GM19035 (cell line): ENCODE data around the gene NR1H4.
"Not testable (repeated sequence)": the region's sequence is repeated elsewhere in the genome, so short reads cannot be mapped to it uniquely, and the experiment has no call there.

Experiments used
- ATAC-seq: cut with Tn5 transposase; IDR thresholded peaks from one replicate; pipeline ENCODE4 v1.9.1; 2021; ENCODE audit not compliant: unreplicated experiment

The NR1H4 gene

DNA sequence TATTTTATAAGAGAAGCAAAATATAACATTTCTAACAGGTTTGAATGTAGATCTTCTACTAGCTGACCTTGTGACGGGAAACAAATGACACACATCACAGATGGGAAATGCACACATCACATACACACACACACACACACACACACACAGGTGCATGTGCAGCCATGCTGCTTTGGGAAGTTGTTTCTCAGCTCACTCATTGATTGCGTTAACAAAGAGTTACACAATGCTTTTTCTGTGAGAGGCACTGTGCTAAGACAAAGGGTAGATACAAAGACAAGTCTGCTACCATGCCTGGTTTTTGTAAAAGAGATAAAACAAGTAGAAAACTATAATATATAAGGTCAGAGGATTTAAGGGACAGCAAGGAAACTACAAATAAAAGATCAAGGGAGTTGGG is 1.3 kb upstream of the NR1H4 start:
- ATAC-seq, result no peak

DNA sequence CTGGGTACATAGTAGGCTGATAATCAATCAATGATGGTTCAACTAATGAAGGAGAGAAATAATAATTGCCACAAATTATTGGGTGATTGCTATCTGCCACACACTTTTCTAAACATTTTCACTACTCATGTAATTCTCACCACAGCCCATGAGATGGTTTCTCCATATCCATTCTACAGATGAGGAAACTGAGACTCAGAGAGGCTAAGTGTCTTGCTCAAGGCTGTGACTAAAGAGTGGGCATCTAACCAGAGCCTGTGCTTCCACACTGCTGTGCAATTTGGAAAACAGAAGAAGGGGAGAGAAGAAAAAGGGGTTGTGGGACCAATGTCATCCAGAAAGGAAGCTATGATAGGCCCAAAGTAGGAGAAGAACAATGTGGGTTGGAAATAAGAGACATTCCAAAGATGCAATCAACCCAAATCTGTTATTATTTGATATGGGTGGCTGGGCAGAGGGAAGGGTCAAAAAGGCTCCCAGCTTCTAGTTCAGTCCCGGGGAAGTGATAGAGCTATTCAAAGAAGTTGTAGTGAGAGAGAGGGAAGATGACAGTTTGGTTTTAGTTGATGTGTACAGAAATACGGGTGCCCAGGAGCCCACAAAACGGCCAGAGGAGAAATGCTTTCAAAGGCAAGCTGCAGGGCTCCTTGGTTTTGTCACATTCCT is 483 bp upstream of the NR1H4 start:
- ATAC-seq, result no peak

DNA sequence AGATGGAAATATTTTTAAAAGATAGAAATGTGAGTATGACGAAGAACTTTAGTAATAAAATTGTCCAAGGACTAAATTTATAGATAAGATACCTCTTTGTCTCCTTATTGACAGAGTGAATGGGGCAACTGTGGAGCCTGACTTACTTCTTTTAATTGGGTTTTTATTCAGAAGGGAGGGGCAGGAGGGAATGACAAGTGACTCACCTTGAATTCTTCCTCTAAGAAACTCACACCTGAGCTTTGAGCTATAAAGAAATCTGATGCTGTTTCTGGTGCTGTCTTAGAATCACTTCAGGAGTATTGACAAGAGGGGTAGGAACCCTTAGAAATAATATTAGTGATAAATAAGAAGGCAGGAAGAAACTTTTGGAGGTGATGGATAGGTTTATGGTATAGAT is 951 bp downstream of the NR1H4 start:
- no peak for ATAC-seq

DNA sequence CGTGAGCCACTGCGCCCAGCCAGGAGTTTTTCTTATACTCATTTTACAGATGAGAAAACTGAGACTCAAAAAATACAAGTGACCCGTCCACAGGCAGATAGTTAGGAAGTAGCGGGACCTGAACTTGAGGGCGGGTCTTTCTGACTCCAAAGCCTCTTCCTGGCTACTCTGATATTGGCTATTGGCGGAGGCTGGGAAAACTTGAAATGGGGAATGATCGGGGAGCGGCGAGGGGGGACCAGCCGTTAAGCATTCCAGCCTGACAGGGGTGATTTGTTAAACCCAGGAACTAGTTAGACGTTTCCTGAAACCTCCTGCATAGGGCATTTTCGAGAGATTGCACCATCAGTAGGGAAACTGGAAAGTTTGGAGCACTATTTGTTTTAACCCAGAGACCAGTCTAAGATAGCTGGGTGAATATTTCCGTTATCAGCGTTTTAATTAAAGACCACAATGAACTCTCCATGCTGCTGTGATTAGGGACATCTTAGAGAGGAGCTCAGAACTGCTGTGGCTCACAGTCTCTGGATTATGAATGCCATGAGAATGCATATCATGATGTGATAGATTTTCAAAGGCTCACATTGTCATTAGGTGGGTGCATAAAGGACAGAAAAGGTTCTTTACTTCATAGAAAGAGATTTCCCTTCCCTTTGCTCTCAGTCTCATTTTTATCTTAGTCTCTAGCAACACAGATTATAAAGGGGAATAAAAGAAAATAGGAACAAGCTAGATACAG is 2.5 kb downstream of the NR1H4 start:
- no peak for ATAC-seq

DNA sequence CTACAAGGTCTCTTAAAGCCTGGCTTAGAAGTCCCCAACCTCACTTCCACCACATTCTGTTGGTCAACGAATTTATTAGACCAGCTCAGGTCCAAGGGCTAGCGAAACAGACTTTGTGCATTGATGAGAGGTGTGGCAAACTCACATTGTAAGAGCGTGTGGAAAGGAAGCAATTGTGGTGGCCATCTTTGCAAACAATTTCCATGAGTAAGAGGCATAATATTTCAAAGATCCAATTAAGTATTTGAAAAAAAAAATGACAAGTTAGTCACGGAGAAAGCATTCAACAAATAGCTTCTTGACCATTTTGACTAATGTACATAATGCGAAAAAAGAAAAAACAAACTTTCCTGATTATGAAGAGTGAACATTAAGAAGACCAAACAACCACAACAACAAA is 7.4 kb downstream of the NR1H4 start:
- ATAC-seq, result no peak

DNA sequence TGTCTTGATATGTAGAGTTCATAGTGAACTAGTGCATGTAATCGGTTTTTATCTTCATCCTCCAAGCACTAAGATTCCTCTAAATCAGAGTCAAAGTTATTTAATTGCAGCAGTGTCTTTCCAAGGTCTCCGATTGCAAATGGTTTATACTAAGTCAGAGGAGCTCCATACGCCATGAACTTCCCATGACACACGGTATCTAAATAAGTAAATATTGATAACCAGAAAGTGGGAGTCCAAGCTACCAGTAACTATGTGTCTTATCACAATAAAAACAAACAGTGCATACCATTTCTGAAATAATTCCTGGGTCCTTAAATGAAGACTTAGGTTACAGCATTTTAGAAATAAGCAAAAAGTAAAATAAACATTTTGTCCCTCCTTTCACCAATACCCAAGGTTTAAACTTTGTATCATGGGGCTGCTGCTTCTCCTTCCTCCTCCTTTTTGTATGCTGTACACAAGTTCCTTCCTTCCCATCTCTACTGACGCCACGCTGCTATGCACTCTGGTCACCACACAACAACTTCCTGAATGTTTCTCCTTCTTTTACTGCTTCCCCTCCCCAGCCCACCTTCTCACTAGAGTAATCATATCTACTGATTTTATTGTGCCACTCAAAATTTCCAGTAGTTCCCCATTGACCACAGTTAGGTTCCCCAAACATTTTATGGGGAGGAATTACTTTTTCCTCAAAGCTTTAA is 10.7 kb downstream of the NR1H4 start:
- ATAC-seq, result no peak

DNA sequence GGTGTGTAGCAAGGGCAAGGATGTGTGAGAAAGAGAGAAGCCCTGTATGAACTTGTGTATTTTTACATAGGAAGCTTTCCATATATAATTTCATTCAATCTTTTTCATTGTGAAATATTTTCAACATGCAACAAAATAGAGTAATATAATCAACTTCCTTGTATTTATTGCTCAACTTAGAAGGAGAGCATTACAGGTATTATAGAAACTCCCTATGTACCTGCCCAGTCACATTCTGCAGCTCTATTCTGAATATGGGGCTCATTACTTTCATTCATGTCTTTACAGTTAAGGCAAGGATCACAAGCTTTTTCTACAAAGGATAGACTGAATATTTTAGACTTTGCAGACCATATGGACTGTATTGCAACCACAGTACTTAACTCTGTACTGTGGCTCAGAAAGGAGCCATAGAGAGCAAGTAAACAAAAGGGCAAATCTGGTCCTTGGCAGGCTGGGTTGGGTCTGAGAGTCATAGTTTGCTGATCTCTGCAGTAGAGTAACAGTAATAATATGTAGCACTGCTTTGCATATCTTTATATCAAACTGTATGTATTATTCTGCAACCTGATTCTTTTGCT is 11.3 kb downstream of the NR1H4 start:
- ATAC-seq, result no peak

DNA sequence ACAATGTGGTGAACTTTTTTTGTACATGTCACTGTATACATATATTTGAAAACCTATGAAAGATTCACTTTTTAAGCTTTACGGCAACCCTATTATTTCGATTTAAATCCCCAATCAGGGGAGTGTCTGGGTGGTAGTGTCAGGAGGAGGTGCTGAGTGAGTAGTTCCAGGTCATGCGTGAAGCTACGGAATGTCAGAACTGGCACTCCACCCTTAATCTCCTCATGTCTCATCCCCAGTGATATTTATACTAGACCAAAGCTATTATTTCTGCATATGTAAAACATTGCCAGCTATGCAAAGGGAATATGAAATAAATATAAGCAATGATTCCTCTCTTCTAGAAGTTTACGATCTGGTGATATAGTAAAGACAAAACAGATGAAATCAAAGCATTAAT is 12.3 kb downstream of the NR1H4 start:
- no peak for ATAC-seq

DNA sequence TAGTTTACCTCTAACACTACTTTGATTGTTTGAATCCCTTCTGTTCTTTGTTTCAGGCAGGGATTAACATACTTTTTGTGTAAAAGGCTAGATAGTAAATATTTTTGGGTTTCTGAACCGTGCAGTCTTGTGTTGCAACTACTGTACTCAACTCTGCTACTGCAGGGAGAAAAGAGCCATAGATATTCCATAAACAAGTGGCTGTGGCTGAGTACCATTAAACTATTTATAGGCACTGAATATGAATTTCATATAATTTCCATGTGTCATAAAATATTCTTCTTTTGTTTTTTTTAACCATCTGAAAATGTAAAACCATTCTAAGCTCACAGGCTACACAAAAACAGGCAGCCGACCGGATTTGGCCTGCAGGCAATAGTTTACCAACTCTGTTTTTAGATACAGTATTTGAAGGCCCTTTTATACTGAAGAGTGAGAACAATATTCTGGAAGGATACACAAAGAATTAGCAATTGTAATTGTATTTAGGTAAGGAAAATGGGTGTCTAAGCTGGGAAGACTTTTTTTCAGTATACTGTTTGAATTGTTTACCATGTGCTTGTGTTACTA is 15.7 kb downstream of the NR1H4 start:
- ATAC-seq, result no peak

DNA sequence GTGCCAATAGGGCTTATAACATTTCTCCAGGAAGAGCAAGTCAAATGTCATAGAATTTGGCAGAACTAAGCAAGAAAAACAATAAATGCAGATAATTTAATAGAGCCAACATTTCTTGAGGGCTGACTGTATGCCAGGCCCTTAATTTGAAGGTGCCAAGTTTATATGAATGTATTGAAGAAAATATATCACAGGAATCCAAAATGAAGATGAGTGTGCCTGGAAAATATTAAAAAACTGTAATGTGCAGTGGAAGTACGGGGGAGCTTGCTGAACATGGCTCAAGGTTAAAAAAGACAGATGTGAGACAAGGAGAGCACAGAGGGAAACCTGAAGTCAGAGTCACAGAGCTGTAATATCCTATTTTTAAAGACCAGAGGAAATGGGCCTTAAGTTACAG is 16.4 kb downstream of the NR1H4 start:
- no peak for ATAC-seq

DNA sequence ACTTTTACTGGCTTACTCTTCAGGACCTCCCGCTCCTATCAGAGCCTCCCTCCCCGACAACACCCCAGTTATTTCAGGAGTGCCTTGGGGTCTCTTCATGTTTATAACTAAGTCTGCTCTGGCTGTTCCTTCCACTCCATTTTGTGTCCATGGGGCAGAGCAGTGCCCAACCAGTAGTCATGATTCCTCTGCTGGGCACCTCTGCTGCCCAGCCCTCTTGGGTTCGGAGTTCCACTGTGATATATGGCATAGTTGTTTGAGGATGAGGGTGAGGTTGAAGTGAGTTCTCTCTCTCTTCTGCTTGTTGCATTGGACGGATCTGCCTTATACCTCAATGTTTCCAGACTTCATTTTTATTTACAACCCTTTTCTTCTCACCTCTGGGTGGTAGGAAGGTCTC is 17.4 kb downstream of the NR1H4 start:
- ATAC-seq, result no peak

DNA sequence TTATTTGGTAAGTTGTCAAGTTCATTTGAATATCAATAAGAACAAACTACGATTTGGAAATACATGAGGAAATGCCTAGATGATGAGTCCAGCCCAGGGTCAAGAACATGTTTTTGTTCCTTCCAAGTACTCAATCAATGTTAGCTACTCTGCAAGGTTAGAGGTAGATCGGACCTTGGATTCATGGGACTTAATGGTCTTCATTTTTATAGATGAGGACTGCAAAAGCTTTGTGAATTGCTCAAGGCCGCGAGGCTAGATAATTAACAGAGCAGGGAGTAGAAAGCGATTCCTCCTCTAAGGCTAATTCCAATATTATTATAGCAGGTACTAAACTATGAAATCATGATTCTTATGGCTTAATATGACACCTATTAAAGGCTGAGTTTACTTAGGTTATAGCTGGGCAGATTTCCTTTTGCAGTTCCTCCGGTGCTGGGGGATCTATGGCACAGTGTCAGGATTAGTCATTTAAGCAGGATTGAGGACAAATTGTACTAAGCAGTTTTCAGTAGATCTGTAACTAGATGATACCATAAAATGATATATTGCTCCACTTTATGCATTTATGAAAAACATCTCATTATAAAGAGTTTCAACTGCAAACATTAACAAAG is 19.8 kb downstream of the NR1H4 start:
- ATAC-seq, result no peak

DNA sequence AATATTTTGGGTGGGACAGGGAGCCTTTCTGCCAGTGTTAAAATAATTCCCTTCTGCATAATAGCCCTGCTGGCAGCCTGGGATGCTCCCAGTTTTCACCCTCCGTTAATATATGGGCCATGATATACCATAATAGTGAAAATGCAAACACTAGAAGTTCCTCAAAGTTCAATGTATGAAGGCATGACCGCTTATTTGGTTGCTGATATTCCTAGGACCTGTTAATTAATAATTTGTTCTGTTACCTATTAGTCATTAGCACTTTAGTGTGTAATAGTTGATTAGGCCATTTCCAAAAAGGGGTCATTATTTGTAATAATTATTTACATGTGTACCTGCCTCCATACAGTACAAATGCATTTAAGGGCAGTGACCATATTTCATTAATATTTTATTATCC is 20.4 kb downstream of the NR1H4 start:
- ATAC-seq, result no peak

DNA sequence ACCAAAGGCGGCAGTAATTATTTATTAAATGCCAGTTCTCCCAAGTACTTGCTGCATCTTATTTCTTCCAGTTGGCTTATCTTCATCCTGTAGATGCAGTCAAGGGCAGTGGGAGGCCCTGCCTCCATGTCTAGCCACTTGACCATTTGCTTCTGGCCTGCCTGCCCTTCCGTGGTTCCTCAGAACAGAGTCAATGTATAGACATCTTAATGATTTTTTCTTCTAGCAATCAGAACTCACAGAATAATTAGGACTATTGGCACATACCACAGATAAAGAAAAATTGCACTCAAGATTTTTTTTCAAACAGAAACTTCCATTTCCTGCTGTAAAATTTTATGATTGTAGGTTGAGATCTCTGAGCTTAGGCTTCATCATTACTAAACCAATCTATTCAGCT is 20.9 kb downstream of the NR1H4 start:
- no peak for ATAC-seq

DNA sequence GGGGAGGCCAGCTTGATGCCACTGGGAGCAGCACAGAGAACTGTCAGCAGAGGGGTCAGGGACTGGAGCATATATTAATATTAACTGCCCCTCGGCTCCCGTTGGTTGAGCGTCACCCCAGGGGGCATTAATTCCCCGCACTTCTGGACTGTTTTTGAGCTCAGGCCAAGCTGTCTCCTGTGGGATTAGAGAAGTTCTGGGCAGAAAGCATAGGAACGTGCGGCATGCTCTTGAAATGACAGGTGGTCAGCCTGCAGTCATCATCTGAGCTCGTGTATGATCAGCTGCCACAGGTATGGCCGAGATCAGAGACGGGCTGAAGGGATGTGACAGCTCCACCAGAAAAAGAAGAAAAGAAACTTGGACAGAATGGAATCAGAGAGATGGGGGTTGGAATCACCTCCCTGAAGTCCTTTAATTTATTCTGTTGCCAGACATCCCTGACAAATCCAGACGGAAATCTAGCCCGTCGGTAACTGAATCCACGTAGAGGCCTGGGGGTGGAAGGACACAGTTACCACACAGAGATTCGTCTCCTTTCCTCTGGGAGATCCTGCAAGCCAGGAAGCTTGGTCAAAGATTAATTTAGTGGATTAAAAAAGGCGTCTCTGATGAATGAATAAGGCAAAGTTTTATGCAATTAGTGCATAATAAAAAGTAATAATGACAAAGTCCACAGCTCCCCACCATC is 23.6 kb downstream of the NR1H4 start:
- ATAC-seq, result no peak

DNA sequence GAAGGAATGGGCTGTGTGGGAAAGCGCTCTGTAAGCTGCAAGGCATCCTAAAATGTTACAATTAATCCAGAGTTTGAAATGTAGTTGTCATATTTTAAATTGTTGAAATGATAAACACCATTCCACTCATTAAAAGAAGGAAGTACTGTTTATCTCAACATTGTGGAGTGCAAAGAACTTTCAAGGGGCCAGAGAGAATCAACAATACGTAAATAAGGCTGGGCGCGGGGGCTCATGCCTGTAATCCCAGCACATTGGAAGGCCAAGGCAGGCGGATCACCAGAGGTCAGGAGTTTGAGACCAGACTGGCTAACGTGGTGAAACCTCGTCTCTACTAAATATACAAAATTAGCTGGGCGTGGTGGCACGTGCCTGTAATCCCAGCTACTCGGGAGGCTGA is 24.5 kb downstream of the NR1H4 start:
- no peak for ATAC-seq

DNA sequence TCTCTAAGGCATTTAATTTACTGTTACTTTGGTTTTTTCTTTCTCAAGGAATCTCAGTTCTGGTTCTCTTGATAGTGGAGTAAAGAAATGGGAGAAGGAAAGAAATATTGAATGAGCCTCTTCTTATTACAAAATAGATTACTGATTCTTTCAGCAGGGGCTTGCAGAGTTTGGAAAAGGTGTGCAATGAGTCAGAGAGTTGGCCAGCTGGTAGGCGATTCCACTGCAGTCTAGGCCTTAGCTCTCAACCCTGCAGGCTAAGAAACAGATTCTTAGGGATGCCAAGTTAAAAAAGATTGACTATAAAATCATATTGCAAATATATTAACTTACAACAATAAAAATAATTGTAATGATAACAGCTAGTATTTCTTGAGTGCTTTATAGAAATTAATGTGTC is 25.8 kb downstream of the NR1H4 start:
- no peak for ATAC-seq

DNA sequence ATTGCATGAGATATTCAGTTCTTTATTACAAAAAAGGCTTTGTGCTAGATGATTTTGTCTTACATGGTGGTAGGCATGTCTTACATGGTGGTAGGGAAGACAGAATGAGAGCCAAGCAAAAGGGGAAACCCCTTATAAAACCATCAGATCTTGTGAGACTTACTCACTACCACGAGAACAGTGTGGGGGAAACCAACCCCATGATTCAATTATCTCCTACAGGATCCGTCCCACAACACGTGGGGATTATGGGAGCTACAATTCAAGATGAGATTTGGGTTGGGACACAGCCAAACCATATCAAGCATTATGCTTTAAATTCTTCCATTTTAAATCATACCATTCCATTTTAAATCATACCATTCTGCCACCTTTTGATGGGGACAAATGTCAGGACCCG is 29.1 kb downstream of the NR1H4 start:
- ATAC-seq, result not testable (repeated sequence)

DNA sequence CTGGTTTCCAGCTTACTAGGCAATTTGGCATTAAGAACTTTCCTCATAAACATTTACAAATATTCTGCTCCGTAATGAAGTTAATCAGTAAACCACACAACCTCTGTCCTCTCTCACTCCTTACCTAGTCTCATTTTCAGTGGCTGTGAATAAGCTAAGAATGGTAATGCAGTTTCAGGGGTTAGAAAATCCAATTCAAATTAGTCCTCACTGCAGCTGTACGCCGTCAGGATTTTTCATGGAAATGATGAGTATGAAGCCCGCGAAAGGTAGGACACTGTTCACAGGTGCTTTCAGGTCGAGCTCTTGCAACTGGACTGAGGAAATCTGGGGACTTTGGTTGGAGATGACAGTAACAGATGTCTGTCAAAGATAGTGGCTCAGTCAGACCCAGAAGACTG is 29.6 kb downstream of the NR1H4 start:
- ATAC-seq, result no peak

DNA sequence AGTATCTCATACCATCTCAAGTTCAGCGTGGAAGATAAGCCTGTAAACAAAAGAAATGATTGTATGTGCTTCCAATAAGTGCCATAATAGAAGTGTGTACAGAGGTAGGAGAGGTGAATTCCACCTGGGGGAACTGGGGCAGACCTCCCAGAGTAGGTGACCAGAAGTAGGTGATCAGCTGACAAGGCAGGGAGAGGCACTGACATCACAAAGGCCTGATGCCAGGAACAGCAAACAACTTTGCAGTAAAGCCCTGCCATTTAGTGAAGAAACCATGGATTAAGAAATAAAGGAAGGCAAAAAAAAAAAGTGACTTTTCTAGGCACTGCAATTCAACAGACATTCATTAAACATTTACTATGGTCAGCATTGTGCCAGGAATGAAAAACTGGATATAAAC is 31.1 kb downstream of the NR1H4 start:
- no peak for ATAC-seq

DNA sequence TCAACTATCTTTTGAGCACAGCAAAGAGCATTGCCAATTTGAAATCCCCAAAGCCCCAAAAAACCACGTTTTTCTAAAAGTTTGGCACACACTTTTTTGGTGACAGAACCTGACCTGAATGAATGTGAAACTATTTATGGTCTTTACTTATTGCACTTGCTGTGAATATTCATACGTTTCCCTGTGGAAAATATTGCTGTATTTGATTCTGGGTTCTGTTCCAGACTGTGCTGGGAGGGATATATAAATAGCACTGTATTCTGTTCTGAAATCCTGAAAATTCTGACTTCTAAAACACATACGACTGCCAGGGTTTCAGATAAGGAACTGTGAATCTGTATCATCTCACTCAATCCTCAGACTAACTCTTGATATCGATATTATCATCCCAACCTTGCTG is 35.1 kb downstream of the NR1H4 start:
- ATAC-seq, result no peak
